Inferior parietal cortex (tissue), 1 donor: ENCODE measurements around the gene FAM149A.

Experiments used
- DNase-seq: peaks from one replicate; pipeline ENCODE4 v3.0.0-alpha.2; 2016; ENCODE audit errors: extremely low spot score

Gene FAM149A

GRCh38 chr4:186201535-186202230, 97.2 kb downstream of the FAM149A start:
- no peak for DNase-seq

GRCh38 chr4:186202490-186203140, 98.1 kb downstream of the FAM149A start:
- DNase-seq = no peak

DNA sequence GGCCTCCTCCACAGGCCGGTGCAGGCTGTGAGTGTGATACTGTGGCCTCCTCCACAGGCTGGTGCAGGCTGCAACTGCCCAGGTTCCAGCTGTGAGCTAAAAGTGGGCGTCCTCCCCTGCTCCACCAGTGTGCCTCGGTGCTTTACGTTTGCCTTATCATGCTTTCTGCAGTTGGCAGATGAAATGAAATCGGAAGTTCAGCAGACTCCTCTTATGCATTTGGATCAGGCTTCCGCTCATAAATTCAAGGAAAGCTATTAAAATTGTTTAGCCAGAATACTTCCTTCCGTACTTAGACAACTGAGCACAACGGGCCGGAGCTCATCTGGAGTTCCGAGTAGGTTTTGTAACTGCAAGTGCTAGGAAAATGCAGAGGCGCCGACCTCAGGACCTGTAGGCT, 98.9 kb downstream of the FAM149A start:
- DNase-seq = no peak

DNA sequence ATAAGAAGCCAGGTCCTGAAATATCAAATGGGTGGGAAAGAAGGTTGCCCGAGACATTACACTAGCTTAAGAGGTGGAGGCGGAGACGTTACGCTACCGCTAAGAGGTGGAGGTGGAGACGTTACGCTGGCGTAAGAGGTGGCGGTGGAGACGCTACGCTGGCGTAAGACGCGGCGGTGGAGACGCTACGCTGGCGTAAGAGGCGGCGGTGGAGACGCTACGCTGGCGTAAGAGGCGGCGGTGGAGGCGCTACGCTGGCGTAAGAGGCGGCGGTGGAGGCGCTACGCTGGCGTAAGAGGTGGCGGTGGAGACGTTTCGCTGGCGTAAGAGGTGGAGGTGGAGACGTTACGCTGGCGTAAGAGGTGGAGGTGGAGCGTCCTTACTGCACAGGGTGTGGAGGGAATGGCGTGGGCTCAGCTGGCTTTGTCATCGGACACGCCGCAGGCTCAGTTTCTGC, 99.6 kb downstream of the FAM149A start:
- DNase-seq = no peak

GRCh38 chr4:186204686-186205085, 100.2 kb downstream of the FAM149A start:
- no peak for DNase-seq

DNA sequence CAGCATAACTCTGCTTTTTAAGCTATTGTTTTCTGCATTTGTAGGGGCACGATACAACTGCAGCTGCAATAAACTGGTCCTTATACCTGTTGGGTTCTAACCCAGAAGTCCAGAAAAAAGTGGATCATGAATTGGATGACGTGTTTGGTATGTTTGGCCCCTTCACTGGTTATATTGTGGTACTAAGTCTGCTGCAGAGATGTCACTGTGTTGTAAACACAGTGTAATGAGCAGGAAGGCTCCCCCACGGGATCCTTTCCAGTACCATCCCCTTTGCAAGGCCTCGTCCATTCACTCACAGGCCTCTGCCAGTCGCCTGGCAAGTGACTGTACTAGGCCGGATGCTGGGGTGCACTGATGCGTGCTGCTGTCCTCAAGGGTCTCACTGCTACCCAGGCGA, 100.7 kb downstream of the FAM149A start:
- DNase-seq = no peak

- no peak for DNase-seq
Measured at GRCh38 chr4:186216465-186217024, 112.0 kb downstream of the FAM149A start.

DNA sequence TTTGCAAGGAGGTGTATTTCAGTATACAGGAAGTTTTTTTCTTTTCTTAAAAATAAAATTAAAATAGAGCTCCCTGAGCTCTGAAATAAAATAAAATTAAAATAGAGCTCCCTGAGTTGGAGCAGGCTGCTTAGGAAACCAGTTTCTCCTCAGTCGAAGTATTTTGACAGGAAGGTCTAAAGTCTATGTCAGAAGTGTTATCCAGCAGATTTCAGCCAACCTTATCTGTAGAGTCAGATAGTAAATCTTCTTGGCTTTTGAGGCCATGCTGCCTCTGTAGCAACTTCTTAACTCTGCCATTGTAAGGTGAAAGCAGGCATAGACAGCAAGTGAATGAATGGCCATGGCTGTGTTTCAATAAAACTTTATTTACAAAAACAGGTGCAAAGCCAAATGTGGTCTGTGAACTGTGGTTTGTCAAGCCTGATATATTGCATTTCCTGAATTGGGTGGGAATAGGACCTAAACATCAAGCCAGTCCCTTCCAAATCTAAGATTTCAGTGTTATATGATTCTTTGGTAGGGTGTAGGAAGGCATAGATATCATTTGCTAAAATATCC, 113.3 kb downstream of the FAM149A start:
- DNase-seq = no peak

- DNase-seq = no peak
Measured at GRCh38 chr4:186221624-186222023, 117.1 kb downstream of the FAM149A start.
